Mononuclear cell (primary cell): ENCODE results near the gene FLNB. TPM values are rescaled to one million over a fixed set of nuclear protein-coding genes. Genes with fewer than 3 reads are reported as not detected.

Experiments used
- H3K27me3 ChIP-seq: 2 replicates; pipeline ENCODE4 v1.6.0; 2011; ENCODE audit warnings: low read length, control low read depth; ENCODE audit not compliant: insufficient read depth
- H3K4me1 ChIP-seq: 2 replicates; pipeline ENCODE4 v1.5.1; 2011; ENCODE audit warnings: mild to moderate bottlenecking, low read length, control low read depth; ENCODE audit not compliant: insufficient read depth
- H3K4me3 ChIP-seq: 2 replicates; pipeline ENCODE4 v1.5.1; 2011; ENCODE audit warnings: mild to moderate bottlenecking, low read length, moderate library complexity
- H3K9me3 ChIP-seq: 2 replicates; pipeline ENCODE4 v1.5.1; 2011; ENCODE audit warnings: low read depth, mild to moderate bottlenecking, control low read depth, low read length
- total RNA-seq: library from RNA; depleted of rRNA; stranded (reverse); fragments of >200 nt; gene quantifications from one replicate; pipeline ENCODE4 v1.2.3, GENCODE V29; 2012

FLNB gene, protein sequence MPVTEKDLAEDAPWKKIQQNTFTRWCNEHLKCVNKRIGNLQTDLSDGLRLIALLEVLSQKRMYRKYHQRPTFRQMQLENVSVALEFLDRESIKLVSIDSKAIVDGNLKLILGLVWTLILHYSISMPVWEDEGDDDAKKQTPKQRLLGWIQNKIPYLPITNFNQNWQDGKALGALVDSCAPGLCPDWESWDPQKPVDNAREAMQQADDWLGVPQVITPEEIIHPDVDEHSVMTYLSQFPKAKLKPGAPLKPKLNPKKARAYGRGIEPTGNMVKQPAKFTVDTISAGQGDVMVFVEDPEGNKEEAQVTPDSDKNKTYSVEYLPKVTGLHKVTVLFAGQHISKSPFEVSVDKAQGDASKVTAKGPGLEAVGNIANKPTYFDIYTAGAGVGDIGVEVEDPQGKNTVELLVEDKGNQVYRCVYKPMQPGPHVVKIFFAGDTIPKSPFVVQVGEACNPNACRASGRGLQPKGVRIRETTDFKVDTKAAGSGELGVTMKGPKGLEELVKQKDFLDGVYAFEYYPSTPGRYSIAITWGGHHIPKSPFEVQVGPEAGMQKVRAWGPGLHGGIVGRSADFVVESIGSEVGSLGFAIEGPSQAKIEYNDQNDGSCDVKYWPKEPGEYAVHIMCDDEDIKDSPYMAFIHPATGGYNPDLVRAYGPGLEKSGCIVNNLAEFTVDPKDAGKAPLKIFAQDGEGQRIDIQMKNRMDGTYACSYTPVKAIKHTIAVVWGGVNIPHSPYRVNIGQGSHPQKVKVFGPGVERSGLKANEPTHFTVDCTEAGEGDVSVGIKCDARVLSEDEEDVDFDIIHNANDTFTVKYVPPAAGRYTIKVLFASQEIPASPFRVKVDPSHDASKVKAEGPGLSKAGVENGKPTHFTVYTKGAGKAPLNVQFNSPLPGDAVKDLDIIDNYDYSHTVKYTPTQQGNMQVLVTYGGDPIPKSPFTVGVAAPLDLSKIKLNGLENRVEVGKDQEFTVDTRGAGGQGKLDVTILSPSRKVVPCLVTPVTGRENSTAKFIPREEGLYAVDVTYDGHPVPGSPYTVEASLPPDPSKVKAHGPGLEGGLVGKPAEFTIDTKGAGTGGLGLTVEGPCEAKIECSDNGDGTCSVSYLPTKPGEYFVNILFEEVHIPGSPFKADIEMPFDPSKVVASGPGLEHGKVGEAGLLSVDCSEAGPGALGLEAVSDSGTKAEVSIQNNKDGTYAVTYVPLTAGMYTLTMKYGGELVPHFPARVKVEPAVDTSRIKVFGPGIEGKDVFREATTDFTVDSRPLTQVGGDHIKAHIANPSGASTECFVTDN (N-terminal part only)
- total RNA-seq, result 29.1 TPM

DNA sequence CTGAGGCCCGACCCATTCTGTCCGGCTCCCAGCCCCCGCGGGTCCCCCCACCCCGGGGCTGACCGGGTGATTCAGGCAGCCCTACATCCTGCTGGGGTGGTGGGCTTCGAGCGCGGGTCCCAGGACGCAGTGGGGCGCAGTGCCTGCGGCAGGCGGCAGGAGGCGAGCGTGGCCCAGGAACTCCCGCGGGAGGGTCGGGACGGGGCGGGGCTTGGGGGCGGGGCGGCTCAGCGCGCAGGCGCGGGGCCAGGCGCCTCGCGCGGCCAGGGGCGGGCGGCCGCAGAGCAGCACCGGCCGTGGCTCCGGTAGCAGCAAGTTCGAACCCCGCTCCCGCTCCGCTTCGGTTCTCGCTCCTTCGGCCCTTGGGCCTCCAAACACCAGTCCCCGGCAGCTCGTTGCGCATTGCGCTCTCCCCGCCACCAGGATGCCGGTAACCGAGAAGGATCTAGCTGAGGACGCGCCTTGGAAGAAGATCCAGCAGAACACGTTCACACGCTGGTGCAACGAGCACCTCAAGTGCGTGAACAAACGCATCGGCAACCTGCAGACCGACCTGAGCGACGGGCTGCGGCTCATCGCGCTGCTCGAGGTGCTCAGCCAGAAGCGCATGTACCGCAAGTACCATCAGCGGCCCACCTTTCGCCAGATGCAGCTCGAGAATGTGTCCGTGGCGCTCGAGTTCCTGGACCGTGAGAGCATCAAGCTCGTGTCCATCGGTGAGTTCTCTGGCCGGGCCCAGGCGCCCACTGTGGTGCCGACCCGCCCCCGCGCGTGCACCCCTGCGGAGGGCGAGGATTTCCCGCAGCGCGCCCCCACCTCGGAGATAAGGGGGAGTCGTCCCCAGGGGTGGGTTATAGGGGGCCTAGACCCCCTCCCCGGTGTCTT, at the start of gene FLNB:
Gene FLNB (plus strand): TSS at position 282 of the 885 bp plus-strand sequence. CDS start 143 bp downstream, at position 425.
- Histone ChIP-seq H3K9me3 (no peaks in the 10 kb centered on the region), H3K27me3 (no peaks in the 10 kb centered on the region), H3K4me1 (peaks cover 35% of the 10 kb centered on the region), H3K4me3 (peak within 1 kb of the TSS; percentile 74)

- no peaks in the 10 kb centered on the region for H3K27me3 ChIP-seq
- H3K9me3 ChIP-seq, result no peaks in the 10 kb centered on the region
- H3K4me3 ChIP-seq, result no peak overlapping the region
- peaks cover 43% of the 10 kb centered on the region for H3K4me1 ChIP-seq
These were observed 49.4 kb upstream of the FLNB start for GRCh38 chr3:57958642-57959422.

DNA sequence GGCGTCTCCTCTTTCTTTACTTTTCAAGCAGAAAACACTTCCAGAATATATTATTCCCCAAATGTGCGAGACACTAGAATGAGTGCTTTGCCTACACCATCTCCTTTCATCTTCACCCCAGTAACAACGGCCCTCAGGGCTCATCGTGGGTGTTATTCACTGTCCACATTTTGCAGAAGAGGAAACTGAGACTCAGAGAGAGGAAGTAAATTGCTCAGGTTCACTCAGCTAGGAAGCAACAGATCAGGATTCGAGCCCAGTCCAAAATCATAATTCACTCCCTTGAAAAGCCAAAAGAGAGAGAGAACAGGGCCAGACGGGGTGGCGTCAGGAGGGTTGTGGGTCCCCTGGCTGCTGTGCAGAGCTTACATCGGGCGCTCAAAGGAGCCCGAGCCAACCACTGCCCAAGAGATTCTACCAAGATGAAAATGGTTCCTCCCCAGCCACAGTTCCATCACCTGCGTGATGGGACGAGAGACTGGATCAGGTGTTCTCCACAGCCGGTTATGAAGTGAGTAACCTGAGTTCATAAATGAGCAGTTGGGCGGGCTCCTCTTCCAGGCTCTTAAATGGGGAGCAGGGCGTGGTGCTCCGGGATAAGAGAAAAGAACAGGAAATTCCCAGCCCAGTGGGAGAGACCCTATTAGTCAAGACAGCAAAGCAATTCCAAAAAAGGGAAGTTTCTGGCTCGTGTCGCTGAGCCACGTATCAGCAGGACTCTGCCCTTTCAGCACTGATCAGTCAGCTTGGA, 48.6 kb upstream of the FLNB start:
- no peaks in the 10 kb centered on the region for H3K27me3 ChIP-seq
- no peaks in the 10 kb centered on the region for H3K9me3 ChIP-seq
- no peak overlapping the region for H3K4me3 ChIP-seq
- H3K4me1 ChIP-seq, result peaks cover 42% of the 10 kb centered on the region

DNA sequence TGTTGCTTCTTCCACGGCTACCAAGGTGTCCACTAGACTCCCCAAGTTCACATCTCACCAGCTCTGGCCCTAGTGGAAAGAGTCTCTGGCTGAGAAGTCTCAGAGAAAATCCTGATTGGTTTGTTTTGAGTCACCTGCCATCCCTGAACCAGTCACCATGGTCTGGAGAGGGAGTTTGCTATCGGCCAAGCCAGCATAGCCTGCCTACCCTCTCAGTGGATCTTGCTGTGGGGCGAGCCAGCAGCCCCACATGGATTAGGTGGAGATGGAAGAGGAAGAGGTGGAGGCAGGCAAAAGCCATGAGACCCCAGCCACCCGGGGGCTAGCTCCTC, 48.1 kb upstream of the FLNB start:
- Histone ChIP-seq H3K27me3 (no peaks in the 10 kb centered on the region), H3K9me3 (no peaks in the 10 kb centered on the region), H3K4me1 (peaks cover 42% of the 10 kb centered on the region), H3K4me3 (no peak overlapping the region)

DNA sequence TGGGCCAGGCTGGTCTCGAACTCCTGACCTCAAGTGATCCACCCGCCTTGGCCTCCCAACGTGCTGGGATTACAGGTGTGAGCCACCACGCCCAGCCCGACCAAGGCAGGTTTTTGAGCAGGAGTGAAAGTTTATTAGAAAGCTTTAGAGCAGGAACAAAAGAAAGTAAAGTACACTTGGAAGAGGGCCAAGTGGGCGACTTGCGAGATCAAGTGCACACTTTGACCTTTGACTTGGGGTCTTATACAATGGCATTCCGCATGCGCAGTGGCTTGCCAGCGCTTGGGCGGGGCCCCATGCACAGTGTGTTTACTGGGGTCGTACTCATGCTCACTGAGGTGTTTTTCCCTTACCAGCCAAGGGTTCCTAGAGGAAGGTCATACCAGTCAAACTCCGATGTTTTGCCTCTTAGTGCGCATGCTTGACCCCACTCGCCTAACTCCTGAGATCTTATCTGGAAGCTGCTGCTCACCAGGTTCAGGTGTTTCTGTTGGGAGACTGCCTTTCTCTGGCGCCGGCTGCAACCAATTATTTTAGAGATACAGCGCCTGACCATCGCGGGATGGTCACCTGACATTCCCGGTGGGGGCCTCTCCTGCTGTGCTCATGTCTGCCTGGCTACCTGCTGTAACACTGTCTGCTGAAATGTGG, 46.9 kb upstream of the FLNB start:
- H3K4me3 ChIP-seq, result no peak overlapping the region
- peaks cover 36% of the 10 kb centered on the region for H3K4me1 ChIP-seq

GRCh38 chr3:57961828-57962447, 46.3 kb upstream of the FLNB start:
- Histone ChIP-seq H3K4me1 (peaks cover 29% of the 10 kb centered on the region), H3K4me3 (no peak overlapping the region), H3K27me3 (no peaks in the 10 kb centered on the region), H3K9me3 (no peaks in the 10 kb centered on the region)

More for the DNA sequence above, 46.9 kb upstream of the FLNB start:
- Histone ChIP-seq H3K9me3 (no peaks in the 10 kb centered on the region), H3K27me3 (no peaks in the 10 kb centered on the region)

DNA sequence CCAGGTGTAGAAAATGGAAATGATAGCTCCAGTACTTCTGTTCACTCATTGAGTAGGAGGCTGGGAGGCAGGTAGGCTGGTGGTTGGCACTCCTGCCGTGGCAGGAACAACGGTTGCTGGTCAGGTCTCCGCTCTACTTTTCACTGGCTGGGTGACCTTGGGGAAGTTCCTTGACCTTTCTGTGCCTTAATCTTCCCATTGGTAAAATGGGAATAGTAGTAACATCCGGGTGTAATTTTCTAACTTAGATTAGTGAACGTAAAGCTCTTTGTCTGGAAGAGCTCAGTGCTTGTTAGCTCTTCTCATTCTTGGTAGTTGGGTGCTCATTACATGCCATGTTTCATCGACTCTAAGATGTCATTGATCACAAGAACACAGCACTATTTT, 45.8 kb upstream of the FLNB start:
- peaks cover 28% of the 10 kb centered on the region for H3K4me1 ChIP-seq
- no peaks in the 10 kb centered on the region for H3K27me3 ChIP-seq
- H3K4me3 ChIP-seq, result no peak overlapping the region
- H3K9me3 ChIP-seq, result no peaks in the 10 kb centered on the region

GRCh38 chr3:57963811-57964346, 44.3 kb upstream of the FLNB start:
- Histone ChIP-seq H3K4me3 (no peak overlapping the region), H3K9me3 (no peaks in the 10 kb centered on the region), H3K4me1 (peaks cover 18% of the 10 kb centered on the region), H3K27me3 (no peaks in the 10 kb centered on the region)

- Histone ChIP-seq H3K4me3 (no peak overlapping the region), H3K4me1 (no peaks in the 10 kb centered on the region), H3K27me3 (no peaks in the 10 kb centered on the region), H3K9me3 (no peaks in the 10 kb centered on the region)
These were observed 41.4 kb upstream of the FLNB start for GRCh38 chr3:57966829-57967228.

GRCh38 chr3:57967590-57967989, 40.6 kb upstream of the FLNB start:
- Histone ChIP-seq H3K9me3 (no peaks in the 10 kb centered on the region), H3K27me3 (no peaks in the 10 kb centered on the region), H3K4me3 (no peak overlapping the region), H3K4me1 (no peaks in the 10 kb centered on the region)

- H3K4me3 ChIP-seq, result no peak overlapping the region
- H3K9me3 ChIP-seq, result no peaks in the 10 kb centered on the region
- H3K27me3 ChIP-seq, result no peaks in the 10 kb centered on the region
- H3K4me1 ChIP-seq, result peaks cover 5% of the 10 kb centered on the region
These were observed 39.7 kb upstream of the FLNB start for GRCh38 chr3:57968501-57968900.

DNA sequence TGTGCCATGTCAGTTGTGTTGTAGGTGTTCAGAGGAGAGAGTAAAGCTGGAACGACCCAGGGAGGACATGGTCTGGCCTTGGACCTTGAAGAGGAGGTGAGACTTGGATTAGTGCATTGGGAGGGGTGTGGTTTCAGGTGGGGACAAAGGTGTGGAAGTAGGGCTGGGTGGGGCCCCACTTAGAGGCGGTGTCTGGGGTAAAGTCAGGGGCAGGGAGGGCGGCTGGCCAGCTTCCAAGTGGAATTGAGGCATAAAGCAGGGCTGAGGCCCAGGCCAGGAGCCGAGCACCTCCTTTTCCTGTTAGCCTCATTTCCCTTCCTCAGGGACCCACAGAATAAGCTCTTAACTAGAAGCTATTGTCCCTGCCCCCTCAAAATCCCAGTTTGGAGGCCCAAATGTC, 36.2 kb upstream of the FLNB start:
- Histone ChIP-seq H3K27me3 (no peaks in the 10 kb centered on the region), H3K4me1 (peaks cover 19% of the 10 kb centered on the region), H3K9me3 (no peaks in the 10 kb centered on the region), H3K4me3 (no peak overlapping the region)
